Osteocyte (in vitro differentiated cells): Measurements from ENCODE around the gene INO80B. TPM values are rescaled to one million over a fixed set of nuclear protein-coding genes. Genes with fewer than 3 reads are reported as not detected.
A peak's percentile ranks its signal among the peaks of the same experiment; 100 is the strongest.

Experiments used
- DNase-seq: peaks from one replicate; pipeline ENCODE4 v3.0.0; 2021; ENCODE audit warnings: mixed read lengths; ENCODE audit not compliant: unreplicated experiment; ENCODE audit errors: extremely low spot score
- H3K27ac Mint-ChIP-seq: one replicate; pipeline ENCODE4 v1.8.0; 2021; ENCODE audit warnings: mild to moderate bottlenecking, mixed read lengths; ENCODE audit not compliant: unreplicated experiment
- H3K27me3 Mint-ChIP-seq: one replicate; pipeline ENCODE4 v1.8.0; 2021; ENCODE audit warnings: mixed read lengths; ENCODE audit not compliant: unreplicated experiment
- H3K36me3 Mint-ChIP-seq: one replicate; pipeline ENCODE4 v1.8.0; 2021; ENCODE audit warnings: mixed read lengths; ENCODE audit not compliant: unreplicated experiment
- H3K4me1 Mint-ChIP-seq: one replicate; pipeline ENCODE4 v1.8.0; 2021; ENCODE audit warnings: mixed read lengths; ENCODE audit not compliant: unreplicated experiment
- H3K4me3 Mint-ChIP-seq: one replicate; pipeline ENCODE4 v1.8.0; 2021; ENCODE audit warnings: mild to moderate bottlenecking, moderate library complexity, mixed read lengths; ENCODE audit not compliant: unreplicated experiment
- H3K9me3 Mint-ChIP-seq: one replicate; pipeline ENCODE4 v1.8.0; 2021; ENCODE audit warnings: mixed read lengths; ENCODE audit not compliant: unreplicated experiment
- CTCF ChIP-seq: fragments of 200-600 bp; sonication (generic); IDR thresholded peaks from 2 replicates; pipeline ENCODE4 v1.5.0; 2021; ENCODE audit warnings: antibody characterized with exemption, mild to moderate bottlenecking, moderate library complexity
- total RNA-seq: library from RNA; stranded (reverse); gene quantifications from 2 replicates; pipeline ENCODE4 v1.2.1, GENCODE V29; 2021

INO80B gene
- total RNA-seq, 1 donor from 2014 or later = 41.9 TPM

GRCh38 chr2:74496997-74497776 lies 42.3 kb downstream of the INO80B start:
- no peak for DNase-seq
- peaks cover 23% of the 10 kb centered on the region for H3K36me3 Mint-ChIP-seq
- H3K4me1 Mint-ChIP-seq = peaks cover 30% of the 10 kb centered on the region
- peak overlapping the region; percentile 76 for H3K4me3 Mint-ChIP-seq
- H3K9me3 Mint-ChIP-seq = no peaks in the 10 kb centered on the region
- peaks cover 39% of the 10 kb centered on the region for H3K27me3 Mint-ChIP-seq
- no peak for TF ChIP-seq CTCF
- no peak overlapping the region for H3K27ac Mint-ChIP-seq

- Mint-ChIP-seq H3K27ac (no peak overlapping the region), H3K4me3 (peak overlapping the region; percentile 76), H3K27me3 (peaks cover 39% of the 10 kb centered on the region), H3K4me1 (peaks cover 36% of the 10 kb centered on the region), H3K9me3 (no peaks in the 10 kb centered on the region), H3K36me3 (peaks cover 18% of the 10 kb centered on the region)
- TF ChIP-seq CTCF = no peak
- no peak for DNase-seq
Observed at GRCh38 chr2:74497777-74498499, 43.1 kb downstream of the INO80B start.

GRCh38 chr2:74498500-74499266 lies 43.8 kb downstream of the INO80B start:
- peaks cover 43% of the 10 kb centered on the region for H3K4me1 Mint-ChIP-seq
- peak overlapping the region; percentile 40 for H3K27ac Mint-ChIP-seq
- H3K36me3 Mint-ChIP-seq = peaks cover 12% of the 10 kb centered on the region
- DNase-seq = no peak
- TF ChIP-seq CTCF = no peak
- H3K27me3 Mint-ChIP-seq = peaks cover 39% of the 10 kb centered on the region
- H3K4me3 Mint-ChIP-seq = peak overlapping the region; percentile 76
- H3K9me3 Mint-ChIP-seq = no peaks in the 10 kb centered on the region

- TF ChIP-seq CTCF = no peak
- peaks cover 51% of the 10 kb centered on the region for H3K4me1 Mint-ChIP-seq
- peaks cover 39% of the 10 kb centered on the region for H3K27me3 Mint-ChIP-seq
- DNase-seq = no peak
- H3K36me3 Mint-ChIP-seq = peaks cover 8% of the 10 kb centered on the region
- peak within 1 kb of the TSS; percentile 40 for H3K27ac Mint-ChIP-seq
- H3K4me3 Mint-ChIP-seq = peak within 1 kb of the TSS; percentile 76
- no peaks in the 10 kb centered on the region for H3K9me3 Mint-ChIP-seq
Observed at GRCh38 chr2:74499267-74499939, 44.5 kb downstream of the INO80B start, which contains the start of gene LBX2. TSS of gene LBX2 (minus strand) at chr2:74499603. CDS start at chr2:74499537, 66 bp downstream.
